Esophagus squamous epithelium (tissue), 4 donors: Measurements from ENCODE around the gene DUSP23.

Experiments used
- CTCF ChIP-seq, 6 experiments: fragments of 450-650 bp in 4 of 6; fragments of 200-600 bp in 2 of 6; sonication (generic) in 2 of 6; IDR thresholded peaks; one replicate each; pipeline ENCODE4 v1.5.1; 2016 to 2019; ENCODE audit warnings: antibody characterized with exemption in 6 of 6, mild to moderate bottlenecking in 4 of 6, moderate library complexity in 4 of 6
- POLR2A ChIP-seq, 4 donors: fragments of 450-650 bp; IDR thresholded peaks; one replicate each; pipeline ENCODE4 v1.6.1; 2017; ENCODE audit warnings: antibody characterized with exemption in 4 of 4, mild to moderate bottlenecking in 4 of 4, moderate library complexity in 3 of 4

GRCh38 chr1:159828176-159828575 lies 47.4 kb downstream of the DUSP23 start:
- TF ChIP-seq CTCF (IDR thresholded peaks at IDR 0.05): no peak
- no peak for TF ChIP-seq POLR2A (IDR thresholded peaks at IDR 0.05)
